Naive B cell (primary cell): ENCODE results near the gene EFTUD2. TPM values are rescaled to one million over a fixed set of nuclear protein-coding genes. Genes with fewer than 3 reads are reported as not detected.
"Not testable (repeated sequence)": the region's sequence is repeated elsewhere in the genome, so short reads cannot be mapped to it uniquely, and the experiment has no call there.

Source experiments
- ATAC-seq, 2 donors: fragments of 150-1000 bp; cut with Tn5 transposase; 2 replicates each; pipeline ENCODE4 v1.10.0; 2021; ENCODE audit warnings: low read depth in 2 of 2, mild to moderate bottlenecking in 2 of 2, moderate library complexity in 2 of 2
- DNase-seq: peaks from one replicate; pipeline ENCODE4 v3.0.0; 2022
- H3K27ac Mint-ChIP-seq, 6 donors: one replicate each; pipeline ENCODE4 v1.8.0; 2020 to 2022; ENCODE audit warnings: mild to moderate bottlenecking in 6 of 6, mixed read lengths in 6 of 6, moderate library complexity in 5 of 6, inconsistent platforms in 2 of 6
- H3K27me3 Mint-ChIP-seq, 3 donors: one replicate each; pipeline ENCODE4 v1.8.0; 2021 to 2022; ENCODE audit warnings: mixed read lengths in 3 of 3, mild to moderate bottlenecking in 1 of 3
- H3K36me3 Mint-ChIP-seq, 2 donors: one replicate each; pipeline ENCODE4 v1.8.0; 2020 to 2022; ENCODE audit warnings: mixed read lengths in 2 of 2, inconsistent platforms in 1 of 2, mild to moderate bottlenecking in 1 of 2
- H3K4me1 Mint-ChIP-seq, 3 donors: one replicate each; pipeline ENCODE4 v1.8.0; 2020 to 2022; ENCODE audit warnings: mixed read lengths in 3 of 3, inconsistent platforms in 1 of 3, mild to moderate bottlenecking in 1 of 3, moderate library complexity in 1 of 3
- H3K4me3 Mint-ChIP-seq, 8 donors: one replicate each; pipeline ENCODE4 v1.8.0; 2020 to 2022; ENCODE audit warnings: mild to moderate bottlenecking in 8 of 8, mixed read lengths in 8 of 8, moderate library complexity in 8 of 8, inconsistent platforms in 2 of 8
- H3K9me3 Mint-ChIP-seq, 7 donors: one replicate each; pipeline ENCODE4 v1.8.0; 2020 to 2022; ENCODE audit warnings: mixed read lengths in 7 of 7, mild to moderate bottlenecking in 5 of 7, inconsistent platforms in 2 of 7, moderate library complexity in 1 of 7
- polyA plus RNA-seq, 6 donors: library from polyadenylated mRNA; unstranded; fragments of 300-500 nt; fragmentation: Illumina TruSeq; gene quantifications; one replicate each; pipeline ENCODE4 v1.2.3, GENCODE V29; 2021; ENCODE audit warnings: low read depth in 6 of 6

EFTUD2 gene
- polyA plus RNA-seq, 6 donors from 2014 or later = 45.4 to 92.7 (median 66.5) TPM

DNA sequence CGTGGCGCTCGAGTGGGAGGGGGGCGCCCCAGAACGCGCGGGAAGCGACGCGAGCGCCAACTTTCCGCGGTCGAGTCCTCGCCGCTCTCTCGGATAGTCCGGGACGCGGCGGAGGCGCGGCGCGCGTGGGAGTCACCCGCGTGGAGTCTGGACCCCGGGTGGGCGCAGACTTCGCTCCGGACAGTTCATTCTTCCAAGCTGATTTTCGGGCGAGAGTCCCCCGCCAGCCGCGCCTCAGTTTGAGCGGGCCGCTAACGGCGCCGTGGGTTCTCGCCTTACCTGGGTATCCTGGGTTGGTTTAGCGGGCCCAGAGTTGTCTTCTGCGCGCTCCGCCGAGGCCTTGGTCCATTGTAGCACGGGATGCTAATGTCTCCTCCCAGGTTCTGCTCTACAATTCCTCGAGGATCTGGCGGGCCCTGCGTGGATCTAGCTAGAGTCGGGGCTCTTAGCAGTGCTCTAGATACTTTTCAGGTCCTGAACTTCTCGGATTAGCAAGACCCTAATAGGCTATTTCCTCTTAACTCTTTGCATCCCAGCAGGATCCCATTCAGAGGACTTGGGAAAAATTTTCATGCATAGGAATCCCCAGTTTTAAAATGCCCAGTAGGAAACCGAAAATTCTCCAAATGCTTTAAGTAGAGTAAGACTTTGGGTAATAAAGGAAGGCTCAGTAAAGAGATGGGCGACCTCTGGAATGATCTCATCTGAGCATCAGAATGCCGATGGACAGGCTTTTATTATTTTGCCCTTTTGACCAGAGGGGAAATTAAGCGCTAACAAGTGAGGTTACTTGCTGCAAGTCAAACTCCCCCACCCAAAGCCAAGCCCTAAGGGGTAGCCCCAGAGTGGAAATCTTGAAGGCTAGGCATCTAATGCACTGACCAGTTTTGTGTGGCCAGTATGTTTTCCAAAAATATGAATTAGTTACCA lies 68.6 kb downstream of the EFTUD2 start:
- Mint-ChIP-seq H3K4me3 (peak overlapping the region; percentile 70 to 93 (median 86)), H3K27me3 (peaks cover 42 to 69% (median 47%) of the 10 kb centered on the region in 3 donors), H3K36me3 (peaks cover 0 to 7% of the 10 kb centered on the region in 2 donors), H3K4me1 (peaks cover 7 to 13% (median 11%) of the 10 kb centered on the region in 3 donors), H3K27ac (no peak overlapping the region), H3K9me3 (no peaks in the 10 kb centered on the region)
- peak; percentile 1 for DNase-seq
- ATAC-seq = peak; percentile 34 to 42

DNA sequence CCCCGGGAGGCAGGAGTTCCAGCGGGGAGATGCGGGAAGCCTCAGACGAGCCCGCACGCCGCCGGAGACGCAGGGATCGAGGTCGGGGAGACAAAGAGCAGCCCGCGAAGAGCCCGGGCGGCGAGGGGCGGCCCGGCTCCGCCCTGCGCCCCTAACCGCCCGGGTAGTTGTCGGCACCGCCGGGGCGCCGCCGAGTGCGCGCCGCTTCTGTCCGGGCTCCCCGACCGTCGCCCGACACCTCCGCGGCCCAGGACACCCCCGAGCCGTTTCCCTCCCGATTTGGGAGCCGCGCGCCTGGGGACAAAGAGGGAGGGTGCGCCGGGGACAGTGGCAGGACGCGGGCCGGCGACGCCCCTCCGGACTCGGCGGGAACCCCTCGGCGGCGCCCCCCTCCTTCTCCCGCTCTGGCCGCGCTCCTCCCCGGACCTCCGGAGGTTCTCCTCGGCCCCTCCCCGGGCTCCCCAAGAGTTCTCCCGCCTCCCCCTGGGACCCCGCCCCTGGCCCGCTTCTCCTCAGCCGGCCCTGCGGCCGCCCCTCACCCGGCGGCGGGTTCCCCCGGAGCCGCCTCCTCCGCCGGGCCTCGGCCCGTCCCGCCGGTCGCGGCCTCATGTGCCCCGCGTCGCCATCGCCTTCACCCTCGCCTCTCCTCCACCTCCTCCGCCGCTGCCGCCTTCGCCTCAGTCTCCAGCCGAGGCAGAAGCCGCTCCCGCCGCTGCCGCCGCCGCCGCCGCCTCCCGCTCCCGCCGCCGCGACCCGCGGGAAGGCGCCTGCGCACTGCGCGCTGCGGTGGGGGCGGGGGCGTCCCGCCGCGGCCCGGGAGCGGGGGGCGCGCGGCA lies 69.5 kb downstream of the EFTUD2 start, which contains the start of gene GJC1:
GJC1 (minus strand) TSS at position 765 of the 836 bp plus-strand sequence. CDS start 24,470 bp downstream, outside the sequence.
- DNase-seq = peak; percentile 13
- peaks cover 7 to 13% (median 11%) of the 10 kb centered on the region in 3 donors for H3K4me1 Mint-ChIP-seq

GRCh38 chr17:44828919-44829522 lies 70.2 kb downstream of the EFTUD2 start:
- H3K4me1 Mint-ChIP-seq = peaks cover 7 to 13% (median 11%) of the 10 kb centered on the region in 3 donors
- H3K4me3 Mint-ChIP-seq = peak overlapping the region; percentile 78 to 87 (median 83)
- peak overlapping the region in 2 of 6 donors; percentile 51 to 72 for H3K27ac Mint-ChIP-seq
- peaks cover 0 to 7% of the 10 kb centered on the region in 2 donors for H3K36me3 Mint-ChIP-seq
- ATAC-seq (peak; percentile 12 to 21), DNase-seq (peak; percentile 5)
- H3K9me3 Mint-ChIP-seq = no peaks in the 10 kb centered on the region
- peaks cover 42 to 57% (median 46%) of the 10 kb centered on the region in 3 donors for H3K27me3 Mint-ChIP-seq

More for the DNA sequence above, 69.5 kb downstream of the EFTUD2 start, which contains the start of gene GJC1:
- Mint-ChIP-seq H3K27me3 (peaks cover 42 to 62% (median 47%) of the 10 kb centered on the region in 3 donors), H3K4me3 (peak within 1 kb of the TSS; percentile 82 to 93 (median 86)), H3K9me3 (no peaks in the 10 kb centered on the region), H3K27ac (peak within 1 kb of the TSS in 2 of 6 donors; percentile 51 to 72), H3K36me3 (peaks cover 0 to 7% of the 10 kb centered on the region in 2 donors)
- peak; percentile 61 to 67 for ATAC-seq

- peaks cover 7 to 13% (median 11%) of the 10 kb centered on the region in 3 donors for H3K4me1 Mint-ChIP-seq
- H3K27me3 Mint-ChIP-seq = peaks cover 30 to 51% (median 34%) of the 10 kb centered on the region in 3 donors
These were observed 71.4 kb downstream of the EFTUD2 start for GRCh38 chr17:44827863-44828262.

GRCh38 chr17:44826123-44826790 lies 73.0 kb downstream of the EFTUD2 start:
- ATAC-seq (no peak), DNase-seq (no peak)
- Mint-ChIP-seq H3K36me3 (peaks cover 0 to 7% of the 10 kb centered on the region in 2 donors), H3K9me3 (no peaks in the 10 kb centered on the region), H3K4me3 (peak overlapping the region in 1 of 8 donors; percentile 52), H3K27ac (no peak overlapping the region), H3K27me3 (peaks cover 25 to 38% (median 29%) of the 10 kb centered on the region in 3 donors), H3K4me1 (peaks cover 7 to 13% (median 11%) of the 10 kb centered on the region in 3 donors)

More at GRCh38 chr17:44827863-44828262, 71.4 kb downstream of the EFTUD2 start:
- no peak for ATAC-seq
- H3K4me3 Mint-ChIP-seq = no peak overlapping the region
- no peaks in the 10 kb centered on the region for H3K9me3 Mint-ChIP-seq
- no peak overlapping the region for H3K27ac Mint-ChIP-seq
- DNase-seq = no peak
- H3K36me3 Mint-ChIP-seq = peaks cover 0 to 7% of the 10 kb centered on the region in 2 donors

- H3K27ac Mint-ChIP-seq, ATAC-seq, H3K4me3 Mint-ChIP-seq, H3K9me3 Mint-ChIP-seq, H3K36me3 Mint-ChIP-seq, DNase-seq: not testable (repeated sequence)
- H3K27me3 Mint-ChIP-seq = peaks cover 23 to 32% (median 29%) of the 10 kb centered on the region in 3 donors
- H3K4me1 Mint-ChIP-seq = peaks cover 7 to 11% (median 10%) of the 10 kb centered on the region in 3 donors
These were observed 74.0 kb downstream of the EFTUD2 start for GRCh38 chr17:44825236-44825635.

GRCh38 chr17:44820631-44821212 lies 78.5 kb downstream of the EFTUD2 start:
- ATAC-seq (no peak), DNase-seq (no peak)
- Mint-ChIP-seq H3K9me3 (no peaks in the 10 kb centered on the region), H3K4me3 (no peak overlapping the region), H3K4me1 (no peaks in the 10 kb centered on the region), H3K36me3 (no peaks in the 10 kb centered on the region), H3K27ac (no peak overlapping the region), H3K27me3 (peaks cover 0 to 11% (median 6%) of the 10 kb centered on the region in 3 donors)

DNA sequence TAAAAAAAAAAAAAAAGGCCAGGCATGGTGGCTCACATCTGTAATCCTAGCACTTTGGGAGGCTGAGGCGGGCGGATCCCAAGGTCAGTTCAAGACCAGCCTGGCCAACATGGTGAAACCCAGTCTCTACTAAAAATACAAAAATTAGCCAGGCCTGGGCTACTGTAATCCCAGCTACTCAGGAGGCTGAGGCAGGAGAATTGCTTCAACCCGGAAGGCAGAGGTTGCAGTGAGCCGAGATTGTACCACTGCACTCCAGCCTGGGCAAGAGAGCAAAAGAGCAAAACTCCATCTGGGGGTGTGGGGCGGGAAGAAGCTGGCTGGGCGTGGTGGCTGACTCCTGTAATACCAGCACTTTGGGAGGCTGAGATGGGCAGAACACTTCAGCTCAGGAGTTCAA lies 80.7 kb downstream of the EFTUD2 start:
- H3K27me3 Mint-ChIP-seq = peaks cover 0 to 11% (median 2%) of the 10 kb centered on the region in 3 donors
- DNase-seq, H3K9me3 Mint-ChIP-seq, H3K27ac Mint-ChIP-seq, H3K36me3 Mint-ChIP-seq, H3K4me1 Mint-ChIP-seq, ATAC-seq, H3K4me3 Mint-ChIP-seq: not testable (repeated sequence)

GRCh38 chr17:44812263-44812662 lies 87.0 kb downstream of the EFTUD2 start:
- Mint-ChIP-seq H3K27ac (no peak overlapping the region), H3K4me1 (no peaks in the 10 kb centered on the region), H3K27me3 (peaks cover 0 to 6% (median 3%) of the 10 kb centered on the region in 3 donors), H3K9me3 (no peaks in the 10 kb centered on the region), H3K4me3 (no peak overlapping the region), H3K36me3 (no peaks in the 10 kb centered on the region)
- DNase-seq (no peak), ATAC-seq (no peak)

- H3K27ac Mint-ChIP-seq = peak overlapping the region in 1 of 6 donors; percentile 69
- ATAC-seq, H3K9me3 Mint-ChIP-seq, DNase-seq, H3K36me3 Mint-ChIP-seq, H3K27me3 Mint-ChIP-seq, H3K4me3 Mint-ChIP-seq, H3K4me1 Mint-ChIP-seq: not testable (repeated sequence)
These were observed 90.4 kb downstream of the EFTUD2 start for GRCh38 chr17:44808656-44809388.

DNA sequence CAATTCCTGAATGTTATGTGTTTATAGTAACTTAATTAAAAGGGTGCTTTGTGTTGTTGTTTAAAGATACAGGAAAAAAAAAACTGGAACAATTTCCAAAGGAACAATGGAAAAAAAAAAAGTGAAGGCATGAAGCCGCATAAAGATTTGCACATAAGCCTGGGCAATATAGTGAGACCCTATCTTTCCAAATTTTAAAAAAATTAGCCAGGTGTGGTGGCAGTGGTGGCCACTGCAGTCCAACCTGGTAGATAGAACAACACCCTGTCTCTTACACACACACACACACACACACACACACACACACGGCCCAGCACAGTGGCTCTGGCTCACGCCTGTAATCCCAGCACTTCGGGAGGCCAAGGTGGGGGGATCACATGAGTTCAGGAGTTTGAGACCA lies 91.1 kb downstream of the EFTUD2 start:
- no peaks in the 10 kb centered on the region for H3K9me3 Mint-ChIP-seq

More for the DNA sequence above, 91.1 kb downstream of the EFTUD2 start:
- Mint-ChIP-seq H3K4me3 (no peak overlapping the region), H3K27ac (no peak overlapping the region), H3K4me1 (no peaks in the 10 kb centered on the region), H3K27me3 (peaks cover 4 to 6% (median 6%) of the 10 kb centered on the region in 3 donors), H3K36me3 (no peaks in the 10 kb centered on the region)
- ATAC-seq (no peak), DNase-seq (no peak)
